HepG2 (cell line): ENCODE results near the gene TTYH2. TPM values are rescaled to one million over a fixed set of nuclear protein-coding genes. Genes with fewer than 3 reads are reported as not detected.

Experiments
- ATAC-seq: fragments of 200-7000 bp; cut with Tn5 transposase; 3 replicates; pipeline ENCODE4 v1.9.1; 2020; ENCODE audit warnings: mild to moderate bottlenecking, moderate library complexity
- BruUV-seq: library from RNA; stranded (reverse); fragments of 400-500 nt; replicated peaks from 2 replicates; lab custom pipeline; 2021; lab: Mats Ljungman, UMichigan
- CTCF ChIA-PET: fragments of 300-600 bp; formaldehyde crosslinking; extraction: SDS; loops from one replicate; lab custom pipeline; 2021; ENCODE audit warnings: low total read pairs, inconsistent platforms, low intra/inter-chr PET ratio; lab: Yijun Ruan, JAX
- POLR2A ChIA-PET: fragments of 350-600 bp; sonication (Branson Sonifier 250); formaldehyde crosslinking; loops from one replicate; lab custom pipeline; 2020; ENCODE audit warnings: antibody characterized with exemption, inconsistent platforms; lab: Yijun Ruan, JAX
- DNase-seq: peaks from one replicate; pipeline ENCODE4 v3.0.0-alpha.2; 2015; ENCODE audit warnings: low spot score
- FAIRE-seq: peaks from 3 replicates; lab custom pipeline; 2011; peaks lifted over from hg19 to GRCh38; lab: Jason Lieb, UNC
- H2AFZ ChIP-seq: one replicate; pipeline ENCODE4 v1.6.1; 2011; ENCODE audit warnings: low read length, inconsistent platforms
- H3K27ac ChIP-seq: fragments of 300-600 bp; 3 replicates; pipeline ENCODE4 v1.8.0; 2011; ENCODE audit warnings: mixed run types, mild to moderate bottlenecking, mixed read lengths, low read length, inconsistent platforms; ENCODE audit not compliant: insufficient read depth; ENCODE audit errors: extremely low read length
- H3K27me3 ChIP-seq, 2 experiments: fragments of 200-600 bp in 1 of 2; 2 replicates in 1 of 2; 3 replicates in 1 of 2; pipeline versions ENCODE4 v1.6.0 to v1.8.0; 2011; ENCODE audit warnings: low read length in 2 of 2, mild to moderate bottlenecking in 2 of 2, moderate library complexity in 2 of 2, inconsistent platforms in 1 of 2; ENCODE audit not compliant: insufficient read depth in 2 of 2, control insufficient read depth in 1 of 2
- H3K36me3 ChIP-seq, 2 experiments: fragments of 200-600 bp in 1 of 2; replicated peaks in 1 of 2; 2 replicates in 1 of 2; 3 replicates in 1 of 2; pipeline versions ENCODE4 v1.5.1 to v1.8.0; 2011; ENCODE audit warnings: low read length in 2 of 2, inconsistent platforms in 1 of 2; ENCODE audit not compliant: insufficient read depth in 2 of 2, control insufficient read depth in 1 of 2
- H3K4me1 ChIP-seq: 2 replicates; pipeline ENCODE4 v1.5.1; 2012; ENCODE audit warnings: low read length, inconsistent platforms; ENCODE audit not compliant: insufficient read depth
- H3K4me2 ChIP-seq: 2 replicates; pipeline ENCODE4 v1.6.0; 2011; ENCODE audit warnings: low read depth, low read length, inconsistent platforms
- H3K4me3 ChIP-seq, 3 experiments: fragments of 200-600 bp in 1 of 3; sonication (generic), shearing (Covaris generic) in 1 of 3; replicated peaks in 1 of 3; 2 replicates each; pipeline ENCODE4 v1.5.1; 2011 to 2016; ENCODE audit warnings: low read length in 3 of 3, inconsistent platforms in 2 of 3, low read depth in 2 of 3, mild to moderate bottlenecking in 2 of 3, control low read depth in 1 of 3, mixed read lengths in 1 of 3; ENCODE audit not compliant: insufficient read depth in 1 of 3
- H3K79me2 ChIP-seq: one replicate; pipeline ENCODE4 v1.6.1; 2011; ENCODE audit warnings: low read length, inconsistent platforms; ENCODE audit not compliant: insufficient read depth
- H3K9ac ChIP-seq: 2 replicates; pipeline ENCODE4 v1.6.0; 2011; ENCODE audit warnings: mild to moderate bottlenecking, low read depth, low read length, inconsistent platforms; ENCODE audit not compliant: insufficient read depth
- H3K9me3 ChIP-seq: 2 replicates; pipeline ENCODE4 v1.5.1; 2012; ENCODE audit warnings: mild to moderate bottlenecking, low read length
- H4K20me1 ChIP-seq: 2 replicates; pipeline ENCODE4 v1.6.0; 2011; ENCODE audit warnings: inconsistent platforms, mild to moderate bottlenecking, low read length, moderate library complexity; ENCODE audit not compliant: insufficient read depth
- GTF2F1 ChIP-seq: fragments of 150-350 bp; IDR thresholded peaks from 2 replicates; pipeline ENCODE4 v1.6.1; 2014; ENCODE audit warnings: low read length
- MEIS1 ChIP-seq: sonication (generic); formaldehyde crosslinking; IDR thresholded peaks from 2 replicates; pipeline ENCODE4 v1.9.0; 2021; ENCODE audit warnings: mild to moderate bottlenecking, missing genetic modification reagents, moderate library complexity, borderline replicate concordance
- MTF1 ChIP-seq: sonication (generic); formaldehyde crosslinking; IDR thresholded peaks from 2 replicates; pipeline ENCODE4 v1.5.0; 2020; ENCODE audit warnings: missing genetic modification reagents
- PAXIP1 ChIP-seq: sonication (generic); formaldehyde crosslinking; conservative IDR thresholded peaks from 2 replicates; pipeline ENCODE4 v1.4.0; 2020; ENCODE audit warnings: mild to moderate bottlenecking, missing genetic modification reagents, moderate library complexity
- RXRA ChIP-seq: sonication (generic); formaldehyde crosslinking; IDR thresholded peaks from 2 replicates; pipeline ENCODE4 v1.5.1; 2020; ENCODE audit warnings: missing genetic modification reagents
- SMARCC2 ChIP-seq: fragments of 450-650 bp; IDR thresholded peaks from 2 replicates; pipeline ENCODE4 v1.6.1; 2017; ENCODE audit warnings: antibody characterized with exemption, mild to moderate bottlenecking
- YEATS4 ChIP-seq: sonication (generic); formaldehyde crosslinking; IDR thresholded peaks from 2 replicates; pipeline ENCODE4 v1.4.0; 2020; ENCODE audit warnings: missing genetic modification reagents, borderline replicate concordance
- ZNF331 ChIP-seq: sonication (generic); formaldehyde crosslinking; IDR thresholded peaks from 2 replicates; pipeline ENCODE4 v1.4.0; 2020; ENCODE audit warnings: missing genetic modification reagents
- ZNF597 ChIP-seq: sonication (generic); formaldehyde crosslinking; IDR thresholded peaks from 2 replicates; pipeline ENCODE4 v1.5.0; 2020; ENCODE audit warnings: missing genetic modification reagents
- WGBS: methylation state at CpG from one replicate; pipeline ENCODE4 v1.1.6; 2017; ENCODE audit warnings: low lambda C conversion rate; 5-methylcytosine and 5-hydroxymethylcytosine counted together
- in situ Hi-C: cut with HindIII; loops from 2 replicates; pipeline ENCODE4 v1.10.0; 2017; ENCODE audit warnings: low pct_unique_long_range_greater_than_20kb; ENCODE audit not compliant: extremely low pct_ligation_motif_present
- intact Hi-C: fragments of 100-400 bp; cut with micrococcal nuclease; formaldehyde crosslinking; loops from one replicate; pipeline ENCODE4 v1.10.0; 2022; ENCODE audit not compliant: unreplicated experiment
- polyA plus RNA-seq, 8 experiments: library from polyadenylated mRNA; depleted of rRNA in 3 of 8; stranded (reverse) in 7 of 8; unstranded in 1 of 8; fragments of >200 nt; fragmentation: Illumina TruSeq in 4 of 8; extraction: Trizol in 4 of 8; gene quantifications; 2 replicates each; pipeline versions ENCODE4 v1.2.1 to v1.2.3, GENCODE V29; 2011 to 2016; ENCODE audit warnings: low read depth in 4 of 8, missing spikeins in 1 of 8, mixed read lengths in 1 of 8; ENCODE audit not compliant: insufficient read depth in 1 of 8
- total RNA-seq, 5 experiments: library from RNA; depleted of rRNA; stranded (reverse); fragments of >200 nt; fragmentation: Illumina TruSeq; extraction: Trizol; gene quantifications; 2 replicates each; pipeline ENCODE4 v1.2.3, GENCODE V29; 2016; ENCODE audit warnings: low read depth in 1 of 5
- TF ChIP-seq, protein P1 (sequence below): sonication (generic); formaldehyde crosslinking; conservative IDR thresholded peaks from 2 replicates; pipeline ENCODE4 v1.4.0; 2020; ENCODE audit warnings: missing genetic modification reagents
- TF ChIP-seq, protein P2 (sequence below): sonication (generic); formaldehyde crosslinking; IDR thresholded peaks from 2 replicates; pipeline ENCODE4 v1.8.0; 2022; ENCODE audit warnings: mild to moderate bottlenecking, missing genetic modification reagents; ENCODE audit not compliant: insufficient replicate concordance

The TTYH2 gene
- total and polyA plus RNA-seq, 2 of the 13 experiments (the other 11 are each of a cell fraction or from before 2014, with no cell fraction given): 0.77 to 0.96 TPM

GRCh38 chr17:74257311-74257710 lies 43.9 kb downstream of the TTYH2 start:
- Histone ChIP-seq H4K20me1 (no peaks in the 10 kb centered on the region), H3K9ac (no peak overlapping the region), H3K27me3 (peaks cover 3 to 13% of the 10 kb centered on the region in 2 experiments; a peak in 2 of 5 replicates), H3K27ac (no peak overlapping the region), H3K4me1 (no peaks in the 10 kb centered on the region), H2AFZ (no peak overlapping the region), H3K4me3 (no peak overlapping the region), H3K79me2 (no peaks in the 10 kb centered on the region), H3K36me3 (no peaks in the 10 kb centered on the region), H3K9me3 (no peaks in the 10 kb centered on the region), H3K4me2 (no peak overlapping the region)
- no peak for FAIRE-seq
- in situ Hi-C loops: no loop called here
- TF ChIP-seq ZNF597 (CRISPR knock-in tag) (no peak), MEIS1 (no peak), GTF2F1 (no peak), YEATS4 (CRISPR knock-in tag) (no peak), MTF1 (CRISPR knock-in tag) (no peak), RXRA (no peak), PAXIP1 (CRISPR knock-in tag) (no peak), ZNF331 (no peak), SMARCC2 (no peak)
- TF ChIP-seq, protein P1, sequence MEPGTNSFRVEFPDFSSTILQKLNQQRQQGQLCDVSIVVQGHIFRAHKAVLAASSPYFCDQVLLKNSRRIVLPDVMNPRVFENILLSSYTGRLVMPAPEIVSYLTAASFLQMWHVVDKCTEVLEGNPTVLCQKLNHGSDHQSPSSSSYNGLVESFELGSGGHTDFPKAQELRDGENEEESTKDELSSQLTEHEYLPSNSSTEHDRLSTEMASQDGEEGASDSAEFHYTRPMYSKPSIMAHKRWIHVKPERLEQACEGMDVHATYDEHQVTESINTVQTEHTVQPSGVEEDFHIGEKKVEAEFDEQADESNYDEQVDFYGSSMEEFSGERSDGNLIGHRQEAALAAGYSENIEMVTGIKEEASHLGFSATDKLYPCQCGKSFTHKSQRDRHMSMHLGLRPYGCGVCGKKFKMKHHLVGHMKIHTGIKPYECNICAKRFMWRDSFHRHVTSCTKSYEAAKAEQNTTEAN (CRISPR knock-in tag): no peak
- TF ChIP-seq, protein P2, sequence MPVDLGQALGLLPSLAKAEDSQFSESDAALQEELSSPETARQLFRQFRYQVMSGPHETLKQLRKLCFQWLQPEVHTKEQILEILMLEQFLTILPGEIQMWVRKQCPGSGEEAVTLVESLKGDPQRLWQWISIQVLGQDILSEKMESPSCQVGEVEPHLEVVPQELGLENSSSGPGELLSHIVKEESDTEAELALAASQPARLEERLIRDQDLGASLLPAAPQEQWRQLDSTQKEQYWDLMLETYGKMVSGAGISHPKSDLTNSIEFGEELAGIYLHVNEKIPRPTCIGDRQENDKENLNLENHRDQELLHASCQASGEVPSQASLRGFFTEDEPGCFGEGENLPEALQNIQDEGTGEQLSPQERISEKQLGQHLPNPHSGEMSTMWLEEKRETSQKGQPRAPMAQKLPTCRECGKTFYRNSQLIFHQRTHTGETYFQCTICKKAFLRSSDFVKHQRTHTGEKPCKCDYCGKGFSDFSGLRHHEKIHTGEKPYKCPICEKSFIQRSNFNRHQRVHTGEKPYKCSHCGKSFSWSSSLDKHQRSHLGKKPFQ (CRISPR knock-in tag): no peak
- intact Hi-C loops: no loop called here
- no peak for ATAC-seq
- POLR2A ChIA-PET: no interaction called here
- no peak for DNase-seq
- CTCF ChIA-PET: no interaction called here
- no TSS peak for BruUV-seq
- 23% methylated on average over 5 of the region's 10 CpGs for WGBS
